Ascending aorta (tissue), 2 donors: ENCODE results near the gene ASTE1. TPM values are rescaled to one million over a fixed set of nuclear protein-coding genes. Genes with fewer than 3 reads are reported as not detected.

ENCODE experiments used
- DNase-seq, 2 donors: peaks; one replicate each; pipeline ENCODE4 v3.0.0-alpha.2; 2019; ENCODE audit warnings: low spot score in 2 of 2
- H3K27ac ChIP-seq, 2 donors: fragments of 200-600 bp; sonication (generic); one replicate each; pipeline ENCODE4 v1.5.1; 2016 to 2017; ENCODE audit warnings: mild to moderate bottlenecking in 1 of 2
- H3K27me3 ChIP-seq: fragments of 200-600 bp; sonication (generic); one replicate; pipeline ENCODE4 v1.5.1; 2017
- H3K36me3 ChIP-seq, 2 donors: fragments of 200-600 bp; sonication (generic); one replicate each; pipeline ENCODE4 v1.5.1; 2016
- H3K4me1 ChIP-seq, 2 donors: fragments of 200-600 bp; sonication (generic); one replicate each; pipeline ENCODE4 v1.5.1; 2016 to 2017; ENCODE audit warnings: mild to moderate bottlenecking in 1 of 2
- H3K4me3 ChIP-seq, 2 donors: fragments of 200-600 bp; sonication (generic); one replicate each; pipeline ENCODE4 v1.5.1; 2016 to 2017; ENCODE audit warnings: mild to moderate bottlenecking in 1 of 2
- H3K9me3 ChIP-seq, 2 donors: fragments of 200-600 bp; sonication (generic); one replicate each; pipeline ENCODE4 v1.5.1; 2016
- CTCF ChIP-seq, 3 experiments: fragments of 200-600 bp in 2 of 3; fragments of 450-650 bp in 1 of 3; sonication (generic) in 2 of 3; IDR thresholded peaks; one replicate each; pipeline ENCODE4 v1.5.1; 2016 to 2019; ENCODE audit warnings: antibody characterized with exemption in 3 of 3, mild to moderate bottlenecking in 1 of 3, moderate library complexity in 1 of 3
- intact Hi-C: fragments of 100-400 bp; cut with DNase I; formaldehyde crosslinking; loops from one replicate; pipeline ENCODE4 v1.15.1; 2023
- total RNA-seq: library from RNA; depleted of rRNA; stranded (reverse); fragments of >200 nt; gene quantifications from one replicate; pipeline ENCODE4 v1.1.0, GENCODE V29; 2016

Gene ASTE1
- total RNA-seq, 1 donor from 2014 or later: 14.0 TPM

DNA sequence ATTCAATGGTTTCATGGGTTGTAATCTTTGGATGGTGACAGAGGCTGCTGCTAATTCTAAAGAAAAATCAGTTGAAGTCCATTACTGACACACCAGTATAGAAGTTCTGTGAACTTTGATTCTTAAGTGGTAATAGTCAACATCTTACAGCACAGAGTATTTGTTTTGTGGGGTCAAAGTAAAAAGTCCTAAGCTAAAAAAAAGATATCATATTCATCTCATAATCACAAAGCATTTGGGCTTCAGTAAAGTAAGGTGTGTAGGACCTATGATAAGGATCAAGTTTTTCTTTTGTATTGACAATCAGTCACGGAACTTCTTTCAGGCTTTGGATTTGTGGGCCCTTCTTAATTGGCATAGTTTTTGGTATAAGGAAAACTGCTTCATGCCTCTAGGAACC is 1.1 kb downstream of the ASTE1 start:
- Histone ChIP-seq H3K27me3 (no peaks in the 10 kb centered on the region), H3K27ac (no peak overlapping the region), H3K4me3 (peak overlapping the region; percentile 72 to 83), H3K36me3 (peaks cover 0 to 5% of the 10 kb centered on the region in 2 donors), H3K4me1 (peaks cover 0 to 18% of the 10 kb centered on the region in 2 donors), H3K9me3 (no peaks in the 10 kb centered on the region)
- no peak for DNase-seq
- no peak for TF ChIP-seq CTCF (IDR thresholded peaks at IDR 0.05)
- intact Hi-C loops: loop anchor here (5.0 to 10.0 kb wide), 5 partner anchors 133 to 1389 kb away; partner anchors contain the start of genes ATP2C1, DNAJC13, MRPL3 and NUDT16

GRCh38 chr3:131020122-131020693 is 6.4 kb downstream of the ASTE1 start:
- intact Hi-C loops: loop anchor here (10.0 kb wide), 2 partner anchors 485 to 1395 kb away; partner anchors contain the start of genes DNAJC13 and MRPL3
- no peak overlapping the region for H3K4me3 ChIP-seq
- no peak for TF ChIP-seq CTCF (IDR thresholded peaks at IDR 0.05)
- H3K9me3 ChIP-seq: no peaks in the 10 kb centered on the region
- H3K27me3 ChIP-seq: no peaks in the 10 kb centered on the region
- DNase-seq: no peak
- peaks cover 17 to 36% of the 10 kb centered on the region in 2 donors for H3K36me3 ChIP-seq
- H3K27ac ChIP-seq: no peak overlapping the region
- peaks cover 0 to 10% of the 10 kb centered on the region in 2 donors for H3K4me1 ChIP-seq

DNA sequence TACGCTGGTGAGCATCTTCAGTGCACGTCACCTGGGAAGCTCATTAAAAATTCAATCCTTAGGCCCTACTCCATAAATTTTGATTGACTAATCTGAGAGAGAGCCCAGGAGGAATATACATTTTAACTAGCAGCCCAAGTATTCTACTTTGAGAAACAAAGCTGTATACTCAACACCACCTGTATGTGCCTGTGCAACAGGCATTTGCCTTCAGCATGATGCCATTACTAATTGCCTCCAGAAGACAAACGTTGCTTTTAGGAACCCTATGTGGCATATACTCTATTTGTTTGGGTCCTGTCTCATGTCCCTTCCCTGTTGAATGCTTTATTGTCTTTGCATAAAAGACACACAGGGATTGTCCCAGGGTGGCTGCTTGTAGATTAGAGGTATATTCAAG is 7.7 kb downstream of the ASTE1 start:
- intact Hi-C loops: no loop called here
- no peak overlapping the region for H3K4me3 ChIP-seq
- peaks cover 0 to 6% of the 10 kb centered on the region in 2 donors for H3K4me1 ChIP-seq
- H3K9me3 ChIP-seq: no peaks in the 10 kb centered on the region
- TF ChIP-seq CTCF (IDR thresholded peaks at IDR 0.05): no peak
- no peaks in the 10 kb centered on the region for H3K27me3 ChIP-seq
- peaks cover 22 to 45% of the 10 kb centered on the region in 2 donors for H3K36me3 ChIP-seq
- H3K27ac ChIP-seq: no peak overlapping the region
- no peak for DNase-seq

DNA sequence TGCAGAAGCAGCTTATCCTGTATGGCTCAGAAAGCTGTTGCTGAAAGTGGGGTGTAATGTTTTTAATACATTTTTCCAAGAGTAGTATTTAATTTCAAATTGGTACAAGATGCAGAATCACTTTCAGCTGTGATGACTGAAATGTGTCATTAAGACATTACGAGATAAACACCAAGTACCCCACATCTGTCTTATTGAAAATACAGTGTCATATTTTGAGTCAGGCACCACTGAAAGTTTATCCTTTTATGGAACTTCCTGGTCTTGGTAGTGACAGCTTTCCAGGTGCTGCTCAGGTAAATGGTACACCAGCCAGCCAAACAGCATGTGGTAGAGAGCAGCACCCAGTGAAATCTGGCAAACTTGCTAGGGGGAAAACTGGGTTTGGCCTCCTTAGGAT is 16.9 kb downstream of the ASTE1 start:
- no peak for DNase-seq
- Histone ChIP-seq H3K36me3 (peaks cover 22 to 63% of the 10 kb centered on the region in 2 donors), H3K4me1 (no peaks in the 10 kb centered on the region), H3K9me3 (no peaks in the 10 kb centered on the region), H3K27me3 (no peaks in the 10 kb centered on the region), H3K27ac (no peak overlapping the region), H3K4me3 (no peak overlapping the region)
- TF ChIP-seq CTCF (IDR thresholded peaks at IDR 0.05): no peak
- intact Hi-C loops: no loop called here

- Histone ChIP-seq H3K36me3 (peaks cover 17 to 60% of the 10 kb centered on the region in 2 donors), H3K9me3 (no peaks in the 10 kb centered on the region), H3K27ac (no peak overlapping the region), H3K27me3 (no peaks in the 10 kb centered on the region), H3K4me3 (no peak overlapping the region), H3K4me1 (no peaks in the 10 kb centered on the region)
- DNase-seq: no peak
- TF ChIP-seq CTCF (IDR thresholded peaks at IDR 0.05): no peak
- intact Hi-C loops: no loop called here
Measured at GRCh38 chr3:131008326-131008725, 18.3 kb downstream of the ASTE1 start.
